HG03442 (cell line): ENCODE measurements around the gene PTPRE.
A peak's percentile ranks its signal among the peaks of the same experiment; 100 is the strongest.
"Not testable (repeated sequence)": the region's sequence is repeated elsewhere in the genome, so short reads cannot be mapped to it uniquely, and the experiment has no call there.

Experiments used
- ATAC-seq: cut with Tn5 transposase; IDR thresholded peaks from one replicate; pipeline ENCODE4 v1.9.1; 2021; ENCODE audit warnings: mild to moderate bottlenecking, moderate library complexity; ENCODE audit not compliant: unreplicated experiment

Gene PTPRE

GRCh38 chr10:128086003-128086863 lies 179.3 kb downstream of the PTPRE start:
- ATAC-seq = no peak

- ATAC-seq = no peak
Measured at GRCh38 chr10:128087146-128087883, 180.4 kb downstream of the PTPRE start.

- ATAC-seq = no peak
Measured at GRCh38 chr10:128087884-128088709, 181.2 kb downstream of the PTPRE start.

- no peak for ATAC-seq
Measured at GRCh38 chr10:128091636-128092210, 184.8 kb downstream of the PTPRE start.

- no peak for ATAC-seq
Measured at GRCh38 chr10:128092454-128092853, 185.6 kb downstream of the PTPRE start.

- not testable (repeated sequence) for ATAC-seq
Measured at GRCh38 chr10:128094596-128094995, 187.7 kb downstream of the PTPRE start.

- ATAC-seq = peak; percentile 94
Measured at GRCh38 chr10:128095027-128095752, 188.3 kb downstream of the PTPRE start.

GRCh38 chr10:128095753-128096469 lies 189.0 kb downstream of the PTPRE start:
- peak; percentile 33 for ATAC-seq

- no peak for ATAC-seq
Measured at GRCh38 chr10:128096486-128097199, 189.7 kb downstream of the PTPRE start.

GRCh38 chr10:128097783-128098182 lies 190.9 kb downstream of the PTPRE start:
- ATAC-seq = no peak

GRCh38 chr10:128098631-128099030 lies 191.7 kb downstream of the PTPRE start:
- ATAC-seq = no peak

- no peak for ATAC-seq
Measured at GRCh38 chr10:128099901-128100300, 193.0 kb downstream of the PTPRE start.

- no peak for ATAC-seq
Measured at GRCh38 chr10:128101901-128102300, 195.0 kb downstream of the PTPRE start.

GRCh38 chr10:128102480-128103228 lies 195.8 kb downstream of the PTPRE start:
- no peak for ATAC-seq

GRCh38 chr10:128103229-128103714 lies 196.4 kb downstream of the PTPRE start:
- ATAC-seq = no peak

GRCh38 chr10:128105383-128105782 lies 198.5 kb downstream of the PTPRE start:
- no peak for ATAC-seq

- no peak for ATAC-seq
Measured at GRCh38 chr10:128109707-128110106, 202.8 kb downstream of the PTPRE start.

- no peak for ATAC-seq
Measured at GRCh38 chr10:128110339-128110738, 203.4 kb downstream of the PTPRE start.
